SK-N-SH (cell line): Measurements from ENCODE around the gene MLXIP. TPM values are rescaled to one million over a fixed set of nuclear protein-coding genes. Genes with fewer than 3 reads are reported as not detected.

ENCODE experiments used
- CTCF ChIA-PET: fragments of 300-600, 350-600 bp; formaldehyde crosslinking; extraction: SDS; loops from one replicate; lab custom pipeline; 2021; lab: Yijun Ruan, JAX
- POLR2A ChIA-PET: fragments of 350-600 bp; sonication (Branson Sonifier 250); formaldehyde crosslinking; extraction: SDS; loops from one replicate; lab custom pipeline; 2020; ENCODE audit warnings: antibody characterized with exemption, inconsistent platforms; lab: Yijun Ruan, JAX
- DNase-seq: peaks from one replicate; pipeline ENCODE4 v3.0.0; 2012
- H2AFZ ChIP-seq: fragments of 200-600 bp; sonication (generic); 2 replicates; pipeline ENCODE4 v1.8.1; 2016; ENCODE audit warnings: antibody characterized with exemption, mild to moderate bottlenecking, low read depth
- H3F3A ChIP-seq: fragments of 200-600 bp; sonication (generic); replicated peaks from 2 replicates; pipeline ENCODE3; 2016; ENCODE audit warnings: antibody characterized with exemption, mild to moderate bottlenecking; ENCODE audit not compliant: insufficient read depth
- H3K27ac ChIP-seq, 2 experiments: fragments of 200-500 bp in 1 of 2; fragments of 200-600 bp in 1 of 2; sonication (Bioruptor generic) in 1 of 2; sonication (generic), shearing (Covaris generic) in 1 of 2; 2 replicates each; pipeline versions ENCODE4 v1.5.1 to v1.6.1; 2014 to 2016; ENCODE audit warnings: low read depth in 2 of 2, inconsistent platforms in 1 of 2, low read length in 1 of 2, mild to moderate bottlenecking in 1 of 2, mixed read lengths in 1 of 2
- H3K27me3 ChIP-seq: fragments of 200-600 bp; sonication (generic), shearing (Covaris generic); 2 replicates; pipeline ENCODE4 v1.6.1; 2016; ENCODE audit warnings: mixed run types; ENCODE audit not compliant: insufficient read depth
- H3K36me3 ChIP-seq, 2 experiments: fragments of 200-500 bp in 1 of 2; fragments of 200-600 bp in 1 of 2; sonication (Bioruptor generic) in 1 of 2; sonication (generic) in 1 of 2; replicated peaks in 1 of 2; 2 replicates each; pipeline versions ENCODE3 to v1.5.1; 2014 to 2016; ENCODE audit warnings: low read length in 1 of 2, mild to moderate bottlenecking in 1 of 2; ENCODE audit not compliant: insufficient read depth in 2 of 2, control insufficient read depth in 1 of 2
- H3K4me1 ChIP-seq, 2 experiments: fragments of 200-500 bp in 1 of 2; fragments of 200-600 bp in 1 of 2; sonication (Bioruptor generic) in 1 of 2; sonication (generic), shearing (Covaris generic) in 1 of 2; 2 replicates each; pipeline versions ENCODE4 v1.5.1 to v1.6.1; 2014 to 2016; ENCODE audit warnings: low read depth in 1 of 2, low read length in 1 of 2, mixed run types in 1 of 2; ENCODE audit not compliant: insufficient read depth in 2 of 2, control insufficient read depth in 1 of 2
- H3K4me2 ChIP-seq: fragments of 200-600 bp; sonication (generic), shearing (Covaris generic); 2 replicates; pipeline ENCODE4 v1.6.1; 2017; ENCODE audit warnings: mixed run types
- H3K4me3 ChIP-seq, 2 experiments: fragments of 200-500 bp in 1 of 2; fragments of 200-600 bp in 1 of 2; sonication (Bioruptor generic) in 1 of 2; sonication (generic), shearing (Covaris generic) in 1 of 2; 2 replicates each; pipeline versions ENCODE4 v1.5.1 to v1.8.1; 2014 to 2016; ENCODE audit warnings: low read depth in 2 of 2, inconsistent platforms in 1 of 2, low read length in 1 of 2, mild to moderate bottlenecking in 1 of 2, mixed read lengths in 1 of 2, moderate library complexity in 1 of 2
- H3K79me2 ChIP-seq: fragments of 200-600 bp; sonication (generic); 2 replicates; pipeline ENCODE4 v1.8.1; 2017; ENCODE audit warnings: mild to moderate bottlenecking; ENCODE audit not compliant: insufficient read depth
- H3K9ac ChIP-seq: fragments of 200-600 bp; sonication (generic); 2 replicates; pipeline ENCODE4 v1.6.1; 2017; ENCODE audit warnings: mixed run types
- H3K9me2 ChIP-seq: fragments of 200-600 bp; sonication (generic); 2 replicates; pipeline ENCODE4 v1.6.1; 2017; ENCODE audit warnings: mixed run types
- H3K9me3 ChIP-seq: fragments of 200-600 bp; sonication (generic); 2 replicates; pipeline ENCODE4 v1.6.1; 2017; ENCODE audit warnings: mixed run types, mild to moderate bottlenecking, moderate library complexity
- H4K20me1 ChIP-seq: fragments of 200-600 bp; sonication (generic); 2 replicates; pipeline ENCODE4 v1.6.1; 2017; ENCODE audit warnings: mild to moderate bottlenecking, mixed run types; ENCODE audit not compliant: insufficient read depth
- ELF1 ChIP-seq: IDR thresholded peaks from 2 replicates; pipeline ENCODE4 v1.4.0; 2012
- EZH2phosphoT487 ChIP-seq: fragments of 200-600 bp; sonication (generic); IDR thresholded peaks from 2 replicates; pipeline ENCODE4 v1.6.1; 2017; ENCODE audit warnings: low read depth, mixed run types, mild to moderate bottlenecking, antibody characterized with exemption, moderate library complexity, borderline replicate concordance
- FOSL2 ChIP-seq: IDR thresholded peaks from 2 replicates; pipeline ENCODE4 v1.4.0; 2012; ENCODE audit warnings: low read depth, mild to moderate bottlenecking, moderate library complexity, borderline replicate concordance
- FOXJ3 ChIP-seq: sonication (generic); formaldehyde crosslinking; IDR thresholded peaks from 2 replicates; pipeline ENCODE4 v1.5.1; 2020; ENCODE audit warnings: mild to moderate bottlenecking, missing genetic modification reagents
- GABPA ChIP-seq: IDR thresholded peaks from 2 replicates; pipeline ENCODE4 v1.4.0; 2012; ENCODE audit warnings: low read depth, mild to moderate bottlenecking
- JUND ChIP-seq: IDR thresholded peaks from 2 replicates; pipeline ENCODE4 v1.4.0; 2012
- RFX5 ChIP-seq: IDR thresholded peaks from 2 replicates; pipeline ENCODE4 v1.6.1; 2012; ENCODE audit warnings: mild to moderate bottlenecking, improper control_type of control experiment, low read length
- RXRA ChIP-seq: IDR thresholded peaks from 2 replicates; pipeline ENCODE4 v1.4.0; 2012; ENCODE audit warnings: low read depth, mild to moderate bottlenecking, borderline replicate concordance
- SMC3 ChIP-seq: IDR thresholded peaks from 2 replicates; pipeline ENCODE4 v1.6.1; 2012; ENCODE audit warnings: low read depth, low read length, improper control_type of control experiment
- TCF12 ChIP-seq: IDR thresholded peaks from 2 replicates; pipeline ENCODE4 v1.4.0; 2012
- WGBS: methylation state at CpG from one replicate; pipeline ENCODE4 v1.1.6; 2017; ENCODE audit warnings: low lambda C conversion rate; 5-methylcytosine and 5-hydroxymethylcytosine counted together
- polyA plus RNA-seq, 3 experiments: library from polyadenylated mRNA; depleted of rRNA; stranded (reverse); fragments of >200 nt; gene quantifications; 2 replicates each; pipeline ENCODE4 v1.2.3, GENCODE V29; 2012
- TF ChIP-seq, protein P1 (sequence below): IDR thresholded peaks from 2 replicates; pipeline ENCODE4 v1.4.0; 2012; ENCODE audit warnings: low read depth
- TF ChIP-seq, protein P2 (sequence below): fragments of 150-350 bp; IDR thresholded peaks from 2 replicates; pipeline ENCODE4 v1.6.1; 2016; ENCODE audit warnings: mild to moderate bottlenecking, low read depth, low read length
- TF ChIP-seq, protein P3 (sequence below): IDR thresholded peaks from 2 replicates; pipeline ENCODE4 v1.4.0; 2012; ENCODE audit warnings: low read depth, borderline replicate concordance
- TF ChIP-seq, protein P4 (sequence below): fragments of 150-350 bp; IDR thresholded peaks from 2 replicates; pipeline ENCODE4 v1.6.1; 2017; ENCODE audit warnings: antibody characterized with exemption, low read length, low read depth, borderline replicate concordance

The MLXIP gene
- polyA plus RNA-seq, 1 of the 3 experiments (the other 2 are of a cell fraction): 11.0 TPM

DNA sequence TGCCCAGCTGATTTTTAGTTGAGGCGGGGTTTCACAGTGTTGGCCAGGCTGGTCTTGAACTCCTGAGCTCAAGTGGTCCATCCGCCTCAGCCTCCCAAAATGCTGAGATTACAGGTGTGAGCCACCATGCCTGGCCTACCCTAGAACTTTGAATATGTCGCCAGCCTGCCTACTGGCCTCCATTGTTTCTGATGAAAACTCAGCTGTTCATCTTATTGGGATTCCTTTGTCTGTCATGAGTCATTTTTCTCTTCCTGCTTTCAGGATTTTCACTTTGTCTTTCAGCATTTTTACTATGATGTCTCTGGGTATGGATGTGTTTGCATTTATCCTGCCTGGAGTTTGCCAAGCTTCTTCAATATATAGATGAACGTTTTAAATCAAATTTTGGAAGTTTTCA, 116.8 kb downstream of the MLXIP start:
- POLR2A ChIA-PET: no interaction called here
- Histone ChIP-seq H3K27ac (no peak overlapping the region), H3K4me1 (no peaks in the 10 kb centered on the region; a peak in 1 of 4 replicates), H3K9me2 (no peaks in the 10 kb centered on the region), H2AFZ (no peak overlapping the region), H3K79me2 (no peaks in the 10 kb centered on the region), H3K36me3 (no peaks in the 10 kb centered on the region), H3K4me3 (no peak overlapping the region), H4K20me1 (no peaks in the 10 kb centered on the region), H3K9me3 (no peaks in the 10 kb centered on the region; the same call in 1 of the 2 replicates), H3K27me3 (no peaks in the 10 kb centered on the region), H3K4me2 (no peak overlapping the region), H3F3A (no peaks in the 10 kb centered on the region), H3K9ac (no peak overlapping the region)
- CTCF ChIA-PET: interaction anchor here (1.1 to 2.5 kb wide), 3 partner anchors 72 to 160 kb away, joined by 3 to 11 read pairs (median 5); no protein-coding TSS in a partner anchor
- DNase-seq: no peak
- 71% methylated on average over 4 of the region's 4 CpGs for WGBS
- TF ChIP-seq JUND (no peak), FOXJ3 (CRISPR knock-in tag) (no peak), TCF12 (no peak), RXRA (no peak), GABPA (no peak), ELF1 (no peak), FOSL2 (no peak), SMC3 (no peak), EZH2phosphoT487 (no peak), RFX5 (no peak)
- TF ChIP-seq, protein P1, sequence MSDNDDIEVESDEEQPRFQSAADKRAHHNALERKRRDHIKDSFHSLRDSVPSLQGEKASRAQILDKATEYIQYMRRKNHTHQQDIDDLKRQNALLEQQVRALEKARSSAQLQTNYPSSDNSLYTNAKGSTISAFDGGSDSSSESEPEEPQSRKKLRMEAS: no peak
- TF ChIP-seq, protein P2, sequence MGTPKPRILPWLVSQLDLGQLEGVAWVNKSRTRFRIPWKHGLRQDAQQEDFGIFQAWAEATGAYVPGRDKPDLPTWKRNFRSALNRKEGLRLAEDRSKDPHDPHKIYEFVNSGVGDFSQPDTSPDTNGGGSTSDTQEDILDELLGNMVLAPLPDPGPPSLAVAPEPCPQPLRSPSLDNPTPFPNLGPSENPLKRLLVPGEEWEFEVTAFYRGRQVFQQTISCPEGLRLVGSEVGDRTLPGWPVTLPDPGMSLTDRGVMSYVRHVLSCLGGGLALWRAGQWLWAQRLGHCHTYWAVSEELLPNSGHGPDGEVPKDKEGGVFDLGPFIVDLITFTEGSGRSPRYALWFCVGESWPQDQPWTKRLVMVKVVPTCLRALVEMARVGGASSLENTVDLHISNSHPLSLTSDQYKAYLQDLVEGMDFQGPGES: no peak
- TF ChIP-seq, protein P3, sequence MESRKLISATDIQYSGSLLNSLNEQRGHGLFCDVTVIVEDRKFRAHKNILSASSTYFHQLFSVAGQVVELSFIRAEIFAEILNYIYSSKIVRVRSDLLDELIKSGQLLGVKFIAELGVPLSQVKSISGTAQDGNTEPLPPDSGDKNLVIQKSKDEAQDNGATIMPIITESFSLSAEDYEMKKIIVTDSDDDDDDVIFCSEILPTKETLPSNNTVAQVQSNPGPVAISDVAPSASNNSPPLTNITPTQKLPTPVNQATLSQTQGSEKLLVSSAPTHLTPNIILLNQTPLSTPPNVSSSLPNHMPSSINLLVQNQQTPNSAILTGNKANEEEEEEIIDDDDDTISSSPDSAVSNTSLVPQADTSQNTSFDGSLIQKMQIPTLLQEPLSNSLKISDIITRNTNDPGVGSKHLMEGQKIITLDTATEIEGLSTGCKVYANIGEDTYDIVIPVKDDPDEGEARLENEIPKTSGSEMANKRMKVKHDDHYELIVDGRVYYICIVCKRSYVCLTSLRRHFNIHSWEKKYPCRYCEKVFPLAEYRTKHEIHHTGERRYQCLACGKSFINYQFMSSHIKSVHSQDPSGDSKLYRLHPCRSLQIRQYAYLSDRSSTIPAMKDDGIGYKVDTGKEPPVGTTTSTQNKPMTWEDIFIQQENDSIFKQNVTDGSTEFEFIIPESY: no peak
- TF ChIP-seq, protein P4, sequence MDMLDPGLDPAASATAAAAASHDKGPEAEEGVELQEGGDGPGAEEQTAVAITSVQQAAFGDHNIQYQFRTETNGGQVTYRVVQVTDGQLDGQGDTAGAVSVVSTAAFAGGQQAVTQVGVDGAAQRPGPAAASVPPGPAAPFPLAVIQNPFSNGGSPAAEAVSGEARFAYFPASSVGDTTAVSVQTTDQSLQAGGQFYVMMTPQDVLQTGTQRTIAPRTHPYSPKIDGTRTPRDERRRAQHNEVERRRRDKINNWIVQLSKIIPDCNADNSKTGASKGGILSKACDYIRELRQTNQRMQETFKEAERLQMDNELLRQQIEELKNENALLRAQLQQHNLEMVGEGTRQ: no peak

Other genes starting within 250 kb of the MLXIP start
- gene HPD, start 219.9 kb upstream of the MLXIP start, polyA plus RNA-seq (2012; rRNA removed): 1.8 and 1.9 TPM in 2 replicates
- gene PSMD9, start 190.0 kb upstream of the MLXIP start, polyA plus RNA-seq (2012; rRNA removed): 227 and 234 TPM in 2 replicates
- gene CFAP251, start 160.2 kb upstream of the MLXIP start, polyA plus RNA-seq (2012; rRNA removed): 5.7 and 8.0 TPM in 2 replicates
- 30.8 and 34.0 TPM in 2 replicates for gene BCL7A, start 56.9 kb upstream of the MLXIP start, polyA plus RNA-seq (2012; rRNA removed)
- gene IL31, start 95.5 kb downstream of the MLXIP start, polyA plus RNA-seq (2012; rRNA removed): not detected in 2 replicates
- gene LRRC43, start 104.4 kb downstream of the MLXIP start, polyA plus RNA-seq (2012; rRNA removed): 0.94 and 1.4 TPM in 2 replicates
- gene B3GNT4, start 125.0 kb downstream of the MLXIP start, polyA plus RNA-seq (2012; rRNA removed): 0.81 and 0.84 TPM in 2 replicates
- 65.6 and 78.9 TPM in 2 replicates for gene DIABLO, start 147.3 kb downstream of the MLXIP start, polyA plus RNA-seq (2012; rRNA removed)
- 17.0 and 18.4 TPM in 2 replicates for gene VPS33A, start 187.7 kb downstream of the MLXIP start, polyA plus RNA-seq (2012; rRNA removed)